NCI-H1930 (cell line): ENCODE data around the gene LAMC2.
A peak's percentile ranks its signal among the peaks of the same experiment; 100 is the strongest.
"Not testable (repeated sequence)": the region's sequence is repeated elsewhere in the genome, so short reads cannot be mapped to it uniquely, and the experiment has no call there.

ENCODE experiments used
- DNase-seq, 2 experiments: peaks; one replicate each; lab custom pipeline; 2025; lab: John Stamatoyannopoulos, UW

Gene LAMC2

GRCh38 chr1:183263886-183264602, 78.0 kb downstream of the LAMC2 start:
- DNase-seq = no peak

GRCh38 chr1:183267646-183268431, 81.8 kb downstream of the LAMC2 start:
- DNase-seq = no peak

GRCh38 chr1:183270541-183271141, 84.6 kb downstream of the LAMC2 start:
- DNase-seq = no peak

GRCh38 chr1:183272390-183272848, 86.4 kb downstream of the LAMC2 start:
- no peak for DNase-seq

- no peak for DNase-seq
Observed at GRCh38 chr1:183273300-183273699, 87.2 kb downstream of the LAMC2 start.

- not testable (repeated sequence) for DNase-seq
Observed at GRCh38 chr1:183273984-183274383, 87.9 kb downstream of the LAMC2 start.

- no peak for DNase-seq
Observed at GRCh38 chr1:183274836-183275235, 88.8 kb downstream of the LAMC2 start.

- DNase-seq = no peak
Observed at GRCh38 chr1:183275322-183275721, 89.3 kb downstream of the LAMC2 start.

- DNase-seq = no peak
Observed at GRCh38 chr1:183276386-183277080, 90.5 kb downstream of the LAMC2 start.

- DNase-seq = no peak
Observed at GRCh38 chr1:183277821-183278738, 92.0 kb downstream of the LAMC2 start.

- DNase-seq = no peak
Observed at GRCh38 chr1:183278739-183279591, 92.9 kb downstream of the LAMC2 start.

- DNase-seq = no peak
Observed at GRCh38 chr1:183279835-183280234, 93.8 kb downstream of the LAMC2 start.

- no peak for DNase-seq
Observed at GRCh38 chr1:183281039-183281438, 95.0 kb downstream of the LAMC2 start.

- peak; percentile 63 to 65 for DNase-seq
Observed at GRCh38 chr1:183281553-183282091, 95.6 kb downstream of the LAMC2 start.

GRCh38 chr1:183282101-183282855, 96.2 kb downstream of the LAMC2 start:
- DNase-seq = no peak

- DNase-seq = no peak
Observed at GRCh38 chr1:183283286-183283685, 97.2 kb downstream of the LAMC2 start.

- DNase-seq = no peak
Observed at GRCh38 chr1:183284086-183284485, 98.0 kb downstream of the LAMC2 start.

- DNase-seq = no peak
Observed at GRCh38 chr1:183285256-183285655, 99.2 kb downstream of the LAMC2 start.

- DNase-seq = no peak
Observed at GRCh38 chr1:183285746-183286145, 99.7 kb downstream of the LAMC2 start.
